GM20000 (cell line): ENCODE results near the gene CAMTA1.

Experiments
- DNase-seq: peaks from one replicate; pipeline ENCODE4 v3.0.0; 2012; ENCODE audit warnings: low spot score
- CTCF ChIP-seq: IDR thresholded peaks from 2 replicates; pipeline ENCODE4 v1.5.1; 2012; ENCODE audit warnings: mild to moderate bottlenecking, control low read depth; ENCODE audit errors: extremely low read depth, missing control alignments

CAMTA1 gene

GRCh38 chr1:7639435-7640131, 854.3 kb downstream of the CAMTA1 start:
- DNase-seq, result no peak
- TF ChIP-seq CTCF, result no peak

- no peak for TF ChIP-seq CTCF
- no peak for DNase-seq
Observed at GRCh38 chr1:7640350-7640749, 855.1 kb downstream of the CAMTA1 start.

- TF ChIP-seq CTCF, result no peak
- no peak for DNase-seq
Observed at GRCh38 chr1:7640920-7641585, 855.8 kb downstream of the CAMTA1 start.

GRCh38 chr1:7641587-7642417, 856.5 kb downstream of the CAMTA1 start:
- no peak for TF ChIP-seq CTCF
- no peak for DNase-seq

- TF ChIP-seq CTCF, result no peak
- DNase-seq, result no peak
Observed at GRCh38 chr1:7642418-7642704, 857.1 kb downstream of the CAMTA1 start.

- no peak for DNase-seq
- no peak for TF ChIP-seq CTCF
Observed at GRCh38 chr1:7642781-7643529, 857.7 kb downstream of the CAMTA1 start.

- DNase-seq, result no peak
- TF ChIP-seq CTCF, result no peak
Observed at GRCh38 chr1:7643530-7643929, 858.3 kb downstream of the CAMTA1 start.
